ENCODE results near the gene LY6G6C. TPM values are rescaled to one million over a fixed set of nuclear protein-coding genes. Genes with fewer than 3 reads are reported as not detected.

Gene LY6G6C
- total RNA-seq, 2 donors from 2014 or later, result not detected

- WGBS, 2 donors, result 0 to 3% methylated on average over 6 of the region's 6 CpGs
- H3K9me3 ChIP-seq, result no peaks in the 10 kb centered on the region
- peak overlapping the region; percentile 68 to 91 (median 88) for H3K27ac ChIP-seq
- H3K27me3 ChIP-seq, result no peaks in the 10 kb centered on the region
- H3K4me3 ChIP-seq, result no peak overlapping the region
- intact Hi-C loops (cut with DNase I), result no loop called here
- H3K36me3 ChIP-seq (replicated peaks in 1 of 2; ENCODE audit: insufficient read depth in 1 of 2, low read depth in 2 of 2), result peaks cover 0 to 2% of the 10 kb centered on the region in 2 donors
- DNase-seq (peak; percentile 62 to 84 (median 82)), ATAC-seq (peak; percentile 12)
- peaks cover 58% of the 10 kb centered on the region for H3K4me1 ChIP-seq
- peak in 4 of 7 experiments; percentile 25 to 47 (median 44) for TF ChIP-seq CTCF (IDR thresholded peaks at IDR 0.05)
- TF ChIP-seq POLR2A (IDR thresholded peaks at IDR 0.05), result peak in 1 of 3 donors; percentile 43
Measured at GRCh38 chr6:31737991-31738979, 16.7 kb upstream of the LY6G6C start.

GRCh38 chr6:31737315-31737990 lies 15.9 kb upstream of the LY6G6C start:
- DNase-seq (peak in 1 of 4 donors; percentile 25), ATAC-seq (no peak)
- peaks cover 58% of the 10 kb centered on the region for H3K4me1 ChIP-seq
- H3K4me3 ChIP-seq, result no peak overlapping the region
- no peaks in the 10 kb centered on the region for H3K27me3 ChIP-seq
- intact Hi-C loops (cut with DNase I), result no loop called here
- WGBS, 2 donors, result 40 to 48% methylated on average over 6 to 7 of the region's 7 CpGs
- peaks cover 4% of the 10 kb centered on the region in 2 donors for H3K36me3 ChIP-seq (replicated peaks in 1 of 2; ENCODE audit: insufficient read depth in 1 of 2, low read depth in 2 of 2)
- H3K9me3 ChIP-seq, result no peaks in the 10 kb centered on the region
- TF ChIP-seq CTCF (IDR thresholded peaks at IDR 0.05) (no peak), POLR2A (IDR thresholded peaks at IDR 0.05) (no peak)
- H3K27ac ChIP-seq, result peak overlapping the region; percentile 86 to 93 (median 90)

GRCh38 chr6:31736768-31737314 lies 15.3 kb upstream of the LY6G6C start:
- WGBS, 2 donors, result 31 to 48% methylated on average over 8 to 10 of the region's 10 CpGs
- DNase-seq, result peak in 1 of 4 donors; percentile 18
- intact Hi-C loops (cut with DNase I), result no loop called here
- Histone ChIP-seq H3K27me3 (no peaks in the 10 kb centered on the region), H3K27ac (peak overlapping the region; percentile 86 to 93 (median 90)), H3K9me3 (no peaks in the 10 kb centered on the region), H3K36me3 (replicated peaks in 1 of 2; ENCODE audit: insufficient read depth in 1 of 2, low read depth in 2 of 2) (peaks cover 9% of the 10 kb centered on the region in 2 donors), H3K4me3 (peak overlapping the region in 1 of 2 donors; percentile 35), H3K4me1 (peaks cover 58% of the 10 kb centered on the region)
- no peak for ATAC-seq
- TF ChIP-seq CTCF (IDR thresholded peaks at IDR 0.05) (no peak), POLR2A (IDR thresholded peaks at IDR 0.05) (no peak)

- H3K4me3 ChIP-seq, result peak within 1 kb of the TSS; percentile 35 to 46
- intact Hi-C loops (cut with DNase I), result no loop called here
- peaks cover 9 to 14% of the 10 kb centered on the region in 2 donors for H3K36me3 ChIP-seq (replicated peaks in 1 of 2; ENCODE audit: insufficient read depth in 1 of 2, low read depth in 2 of 2)
- no peaks in the 10 kb centered on the region for H3K9me3 ChIP-seq
- TF ChIP-seq CTCF (IDR thresholded peaks at IDR 0.05) (no peak), POLR2A (IDR thresholded peaks at IDR 0.05) (peak; percentile 72 to 93 (median 91))
- peaks cover 58% of the 10 kb centered on the region for H3K4me1 ChIP-seq
- H3K27me3 ChIP-seq, result no peaks in the 10 kb centered on the region
- WGBS, 2 donors, result 0 to 1% methylated on average over 11 to 24 of the region's 24 CpGs
- ATAC-seq (peak; percentile 58), DNase-seq (peak; percentile 82 to 87 (median 84))
- peak within 1 kb of the TSS; percentile 86 to 93 (median 90) for H3K27ac ChIP-seq
Measured at GRCh38 chr6:31736021-31736767, 14.6 kb upstream of the LY6G6C start, which contains the start of gene CLIC1. Gene CLIC1 (minus strand): TSS chr6:31736530. CDS start chr6:31736300, 230 bp downstream.
